H1 (cell line): Measurements from ENCODE around the gene MATR3. TPM values are rescaled to one million over a fixed set of nuclear protein-coding genes. Genes with fewer than 3 reads are reported as not detected.

Source experiments
- CTCF ChIA-PET: fragments of 300-600 bp; sonication (Branson Sonifier 250); formaldehyde crosslinking; loops from one replicate; lab custom pipeline; 2021; ENCODE audit not compliant: partially characterized antibody; lab: Charles Lee
- POLR2A ChIA-PET: fragments of 300-600 bp; sonication (Branson Sonifier 250); formaldehyde crosslinking; loops from one replicate; lab custom pipeline; 2021; ENCODE audit warnings: inconsistent platforms; ENCODE audit not compliant: partially characterized antibody; lab: Charles Lee
- DNase-seq, 2 experiments: peaks; one replicate each; pipeline versions ENCODE4 v3.0.0 to v3.0.0-alpha.2; 2010 to 2022; ENCODE audit warnings: low spot score in 2 of 2, low read depth in 1 of 2, mixed read lengths in 1 of 2
- FAIRE-seq: peaks from 2 replicates; lab custom pipeline; 2011; peaks lifted over from hg19 to GRCh38; lab: Jason Lieb, UNC
- H2AFZ ChIP-seq: 2 replicates; pipeline ENCODE4 v1.8.1; 2012; ENCODE audit warnings: low read length, inconsistent platforms
- H2AK5ac ChIP-seq: 2 replicates; pipeline ENCODE4 v1.6.1; 2013; ENCODE audit warnings: low read depth, low read length
- H2BK120ac ChIP-seq: replicated peaks from 2 replicates; pipeline ENCODE3; 2013; ENCODE audit warnings: low read depth, low read length, inconsistent platforms
- H2BK12ac ChIP-seq: 2 replicates; pipeline ENCODE4 v1.6.1; 2013; ENCODE audit warnings: low read depth, low read length
- H2BK15ac ChIP-seq: 2 replicates; pipeline ENCODE4 v1.6.1; 2013; ENCODE audit warnings: low read length
- H2BK20ac ChIP-seq: 2 replicates; pipeline ENCODE4 v1.6.1; 2013; ENCODE audit warnings: low read length
- H2BK5ac ChIP-seq: 2 replicates; pipeline ENCODE4 v1.6.1; 2013; ENCODE audit warnings: low read depth, low read length
- H3K14ac ChIP-seq: 2 replicates; pipeline ENCODE4 v1.6.1; 2013; ENCODE audit warnings: inconsistent platforms; ENCODE audit not compliant: insufficient read length
- H3K18ac ChIP-seq: 2 replicates; pipeline ENCODE4 v1.6.1; 2013; ENCODE audit warnings: low read length; ENCODE audit errors: extremely low read depth
- H3K23ac ChIP-seq: 2 replicates; pipeline ENCODE4 v1.6.1; 2013; ENCODE audit warnings: inconsistent platforms; ENCODE audit not compliant: insufficient read length
- H3K23me2 ChIP-seq: 2 replicates; pipeline ENCODE4 v1.6.1; 2013; ENCODE audit warnings: low read depth, low read length
- H3K27ac ChIP-seq: 2 replicates; pipeline ENCODE4 v1.6.1; 2011; ENCODE audit warnings: low read depth, low read length, inconsistent platforms
- H3K27me3 ChIP-seq, 4 experiments: replicated peaks in 1 of 4; 1 replicate in 1 of 4; 2 replicates in 3 of 4; pipeline versions ENCODE4 v1.6.1 to v1.8.1; 2011 to 2013; ENCODE audit warnings: low read length in 3 of 4, mild to moderate bottlenecking in 3 of 4, inconsistent platforms in 2 of 4, mixed read lengths in 2 of 4, moderate library complexity in 1 of 4; ENCODE audit not compliant: control insufficient read depth in 3 of 4, insufficient read depth in 3 of 4; ENCODE audit errors: extremely low read depth in 1 of 4
- H3K36me3 ChIP-seq, 4 experiments: 2 replicates each; pipeline versions ENCODE4 v1.6.1 to v1.8.1; 2011 to 2013; ENCODE audit warnings: mild to moderate bottlenecking in 4 of 4, low read length in 3 of 4, moderate library complexity in 2 of 4, control low read depth in 1 of 4, inconsistent platforms in 1 of 4; ENCODE audit not compliant: insufficient read depth in 4 of 4, control insufficient read depth in 2 of 4
- H3K4ac ChIP-seq: replicated peaks from 2 replicates; pipeline ENCODE3; 2013; ENCODE audit warnings: low read length, low read depth, mixed read lengths, inconsistent platforms; ENCODE audit not compliant: insufficient read length
- H3K4me1 ChIP-seq, 4 experiments: replicated peaks in 1 of 4; 1 replicate in 1 of 4; 2 replicates in 3 of 4; pipeline versions ENCODE4 v1.6.1 to v1.8.1; 2011 to 2013; ENCODE audit warnings: low read length in 3 of 4, inconsistent platforms in 2 of 4, mixed read lengths in 1 of 4; ENCODE audit not compliant: insufficient read depth in 4 of 4, control insufficient read depth in 3 of 4
- H3K4me2 ChIP-seq, 2 experiments: 2 replicates each; pipeline versions ENCODE4 v1.6.1 to v1.8.1; 2011 to 2013; ENCODE audit warnings: low read depth in 2 of 2, low read length in 2 of 2, control low read depth in 1 of 2, inconsistent platforms in 1 of 2, mild to moderate bottlenecking in 1 of 2; ENCODE audit not compliant: insufficient read depth in 1 of 2
- H3K4me3 ChIP-seq, 4 experiments: fragments of 200-600, 300-600 bp in 1 of 4; sonication (generic), shearing (Covaris generic), sonication (Bioruptor Twin) in 1 of 4; 2 replicates each; pipeline versions ENCODE4 v1.5.1 to v1.8.1; 2011 to 2016; ENCODE audit warnings: low read length in 4 of 4, low read depth in 3 of 4, control low read depth in 2 of 4, inconsistent platforms in 2 of 4, mild to moderate bottlenecking in 2 of 4, mixed read lengths in 1 of 4, moderate library complexity in 1 of 4; ENCODE audit not compliant: insufficient read depth in 2 of 4; ENCODE audit errors: extremely low read depth in 1 of 4
- H3K56ac ChIP-seq: replicated peaks from 2 replicates; pipeline ENCODE3; 2013; ENCODE audit warnings: low read depth, mild to moderate bottlenecking, mixed read lengths, low read length, inconsistent platforms; ENCODE audit not compliant: insufficient read length
- H3K79me1 ChIP-seq: 2 replicates; pipeline ENCODE4 v1.6.1; 2013; ENCODE audit warnings: low read depth, low read length, control low read depth
- H3K79me2 ChIP-seq, 2 experiments: 2 replicates each; pipeline versions ENCODE4 v1.6.1 to v1.8.1; 2012 to 2013; ENCODE audit warnings: low read length in 2 of 2, mild to moderate bottlenecking in 2 of 2, inconsistent platforms in 1 of 2; ENCODE audit not compliant: insufficient read depth in 2 of 2, control insufficient read depth in 1 of 2
- H3K9ac ChIP-seq, 4 experiments: replicated peaks in 1 of 4; 1 replicate in 1 of 4; 2 replicates in 3 of 4; pipeline versions ENCODE4 v1.6.1 to v1.8.1; 2011 to 2013; ENCODE audit warnings: low read depth in 3 of 4, low read length in 3 of 4, control low read depth in 2 of 4, mild to moderate bottlenecking in 2 of 4, moderate library complexity in 2 of 4, inconsistent platforms in 1 of 4; ENCODE audit errors: extremely low read depth in 1 of 4
- H3K9me3 ChIP-seq, 2 experiments: 2 replicates each; pipeline versions ENCODE4 v1.6.1 to v1.8.1; 2012 to 2013; ENCODE audit warnings: mild to moderate bottlenecking in 2 of 2, moderate library complexity in 2 of 2, control low read depth in 1 of 2, inconsistent platforms in 1 of 2, low read depth in 1 of 2, low read length in 1 of 2, mixed read lengths in 1 of 2; ENCODE audit not compliant: insufficient read depth in 2 of 2
- H4K20me1 ChIP-seq, 2 experiments: replicated peaks in 1 of 2; 2 replicates each; pipeline versions ENCODE3 to v1.8.1; 2011 to 2013; ENCODE audit warnings: inconsistent platforms in 2 of 2, low read length in 2 of 2, mild to moderate bottlenecking in 1 of 2; ENCODE audit not compliant: insufficient read depth in 2 of 2, control insufficient read depth in 1 of 2
- H4K5ac ChIP-seq: 2 replicates; pipeline ENCODE4 v1.6.1; 2013; ENCODE audit warnings: low read length, low read depth, mixed read lengths, inconsistent platforms; ENCODE audit not compliant: insufficient read length
- H4K8ac ChIP-seq: 2 replicates; pipeline ENCODE4 v1.8.0; 2013; ENCODE audit warnings: mild to moderate bottlenecking, moderate library complexity, low read length, inconsistent platforms; ENCODE audit not compliant: insufficient read depth; ENCODE audit errors: extremely low read depth
- H4K91ac ChIP-seq: replicated peaks from 2 replicates; pipeline ENCODE3; 2013; ENCODE audit warnings: low read length, mixed read lengths, inconsistent platforms; ENCODE audit not compliant: insufficient read length
- CHD1 ChIP-seq: IDR thresholded peaks from 2 replicates; pipeline ENCODE4 v1.6.1; 2012; ENCODE audit warnings: low read depth, low read length, improper control_type of control experiment
- GTF2F1 ChIP-seq: IDR thresholded peaks from 2 replicates; pipeline ENCODE4 v1.6.1; 2012; ENCODE audit warnings: low read depth, low read length, improper control_type of control experiment, borderline replicate concordance
- JUN ChIP-seq: IDR thresholded peaks from 2 replicates; pipeline ENCODE4 v1.6.1; 2011; ENCODE audit warnings: low read depth, mild to moderate bottlenecking, improper control_type of control experiment, low read length
- KDM5A ChIP-seq: fragments of 200-600 bp; IDR thresholded peaks from 2 replicates; pipeline ENCODE4 v1.7.1; 2012; ENCODE audit warnings: mild to moderate bottlenecking, low read length, inconsistent platforms, mixed read lengths
- MAFK ChIP-seq: IDR thresholded peaks from 2 replicates; pipeline ENCODE4 v1.6.1; 2012; ENCODE audit warnings: low read depth, mild to moderate bottlenecking, improper control_type of control experiment, low read length
- RBBP5 ChIP-seq: IDR thresholded peaks from 2 replicates; pipeline ENCODE4 v1.7.1; 2012; ENCODE audit warnings: low read depth, mild to moderate bottlenecking, inconsistent platforms, low read length, moderate library complexity, borderline replicate concordance
- SIN3A ChIP-seq, 2 experiments: IDR thresholded peaks in 1 of 2; conservative IDR thresholded peaks in 1 of 2; 2 replicates each; pipeline ENCODE4 v1.6.1; 2011 to 2012; ENCODE audit warnings: low read length in 2 of 2, improper control_type of control experiment in 1 of 2, low read depth in 1 of 2, mild to moderate bottlenecking in 1 of 2
- SP4 ChIP-seq: IDR thresholded peaks from 2 replicates; pipeline ENCODE4 v1.6.1; 2012; ENCODE audit warnings: low read length, inconsistent platforms
- whole genome bisulfite sequencing, 2 experiments: shearing (Covaris generic) in 1 of 2; methylation state at CpG; one replicate each; pipeline versions ENCODE4 v1.1.6 to v1.1.7; 2013 to 2015; ENCODE audit warnings: low lambda C conversion rate in 2 of 2, mixed read lengths in 2 of 2, inconsistent platforms in 1 of 2, low coverage in 1 of 2, missing lambda C conversion rate in 1 of 2; ENCODE audit not compliant: insufficient replicate concordance in 2 of 2, insufficient coverage in 1 of 2, insufficient read length in 1 of 2; ENCODE audit errors: extremely low coverage in 1 of 2, missing lambda C conversion rate in 1 of 2; 5-methylcytosine and 5-hydroxymethylcytosine counted together
- polyA plus RNA-seq, 7 experiments: library from polyadenylated mRNA; depleted of rRNA in 3 of 7; stranded (reverse) in 5 of 7; unstranded in 2 of 7; fragments of >200 nt in 5 of 7; fragments of 200-250 nt in 2 of 7; gene quantifications; 1 replicate in 5 of 7; 2 replicates in 1 of 7; 4 replicates in 1 of 7; pipeline versions ENCODE4 v1.2.1 to v1.2.3, GENCODE V29; 2011 to 2013; ENCODE audit warnings: missing spikeins in 2 of 7, mixed read lengths in 2 of 7
- total RNA-seq: library from RNA; stranded (reverse); fragmentation: NEBNext Ultra II Directional; extraction: Animal tissue kit (Norgen Biotek cat#: 25700); gene quantifications from 2 replicates; pipeline ENCODE4 v1.2.1, GENCODE V29; 2021
- TF ChIP-seq, protein P1 (sequence below), 3 experiments: IDR thresholded peaks; 1 replicate in 2 of 3; 2 replicates in 1 of 3; pipeline versions ENCODE4 v1.5.1 to v1.6.1; 2011; ENCODE audit warnings: low read length in 3 of 3, mild to moderate bottlenecking in 3 of 3, inconsistent platforms in 2 of 3, low read depth in 1 of 3, moderate library complexity in 1 of 3; ENCODE audit not compliant: insufficient read depth in 1 of 3; ENCODE audit errors: control extremely low read depth in 1 of 3

MATR3 gene
- total and polyA plus RNA-seq, 2 of the 8 experiments (the other 6 are each of a cell fraction or from before 2014, with no cell fraction given), result 116 to 389 TPM

GRCh38 chr5:139371482-139372435, 78.2 kb downstream of the MATR3 start:
- Histone ChIP-seq H4K20me1 (peaks cover 0 to 3% of the 10 kb centered on the region in 2 experiments), H4K8ac (no peak overlapping the region), H2BK5ac (no peak overlapping the region), H3K4ac (no peak overlapping the region), H2AFZ (no peak overlapping the region), H3K23ac (no peak overlapping the region), H2BK12ac (no peak overlapping the region), H3K23me2 (no peaks in the 10 kb centered on the region), H4K91ac (no peak overlapping the region), H3K4me2 (no peak overlapping the region), H3K18ac (no peak overlapping the region), H4K5ac (no peak overlapping the region), H3K4me1 (no peaks in the 10 kb centered on the region), H3K4me3 (no peak overlapping the region), H3K56ac (no peak overlapping the region), H3K27ac (no peak overlapping the region), H3K79me2 (no peaks in the 10 kb centered on the region), H2AK5ac (no peak overlapping the region), H3K9me3 (no peaks in the 10 kb centered on the region), H2BK20ac (no peak overlapping the region), H3K27me3 (no peaks in the 10 kb centered on the region), H3K9ac (no peak overlapping the region), H2BK120ac (no peak overlapping the region), H3K36me3 (peaks cover 2 to 44% (median 23%) of the 10 kb centered on the region in 4 experiments; a peak in 7 of 8 replicates), H3K79me1 (peaks cover 2% of the 10 kb centered on the region; the same call in 1 of the 2 replicates), H3K14ac (no peak overlapping the region), H2BK15ac (no peak overlapping the region)
- ChIA-PET POLR2A (interaction anchor here (0.6 to 3.9 kb wide), 6 partner anchors 9 to 197 kb away, joined by 3 to 16 read pairs (median 4); partner anchors contain the start of genes MATR3 and MZB1), CTCF (interaction anchor here (0.6 to 1.6 kb wide), 8 partner anchors 15 to 301 kb away, joined by 3 to 4 read pairs (median 3); no protein-coding TSS in a partner anchor)
- FAIRE-seq (no peak), DNase-seq (no peak)
- 88% methylated on average over 7 of the region's 7 CpGs; no CpG with 5 or more reads in 1 of the 2 experiments for WGBS, 2 experiments
- TF ChIP-seq CHD1 (no peak), RBBP5 (no peak), SIN3A (conservative IDR thresholded peaks at IDR 0.05 in 1 of 2, IDR thresholded peaks at IDR 0.05 in 1 of 2; ENCODE audit: low read depth in 1 of 2, low read length in 2 of 2) (no peak), GTF2F1 (no peak), JUN (no peak), KDM5A (no peak), SP4 (no peak), MAFK (no peak)
- TF ChIP-seq, protein P1, sequence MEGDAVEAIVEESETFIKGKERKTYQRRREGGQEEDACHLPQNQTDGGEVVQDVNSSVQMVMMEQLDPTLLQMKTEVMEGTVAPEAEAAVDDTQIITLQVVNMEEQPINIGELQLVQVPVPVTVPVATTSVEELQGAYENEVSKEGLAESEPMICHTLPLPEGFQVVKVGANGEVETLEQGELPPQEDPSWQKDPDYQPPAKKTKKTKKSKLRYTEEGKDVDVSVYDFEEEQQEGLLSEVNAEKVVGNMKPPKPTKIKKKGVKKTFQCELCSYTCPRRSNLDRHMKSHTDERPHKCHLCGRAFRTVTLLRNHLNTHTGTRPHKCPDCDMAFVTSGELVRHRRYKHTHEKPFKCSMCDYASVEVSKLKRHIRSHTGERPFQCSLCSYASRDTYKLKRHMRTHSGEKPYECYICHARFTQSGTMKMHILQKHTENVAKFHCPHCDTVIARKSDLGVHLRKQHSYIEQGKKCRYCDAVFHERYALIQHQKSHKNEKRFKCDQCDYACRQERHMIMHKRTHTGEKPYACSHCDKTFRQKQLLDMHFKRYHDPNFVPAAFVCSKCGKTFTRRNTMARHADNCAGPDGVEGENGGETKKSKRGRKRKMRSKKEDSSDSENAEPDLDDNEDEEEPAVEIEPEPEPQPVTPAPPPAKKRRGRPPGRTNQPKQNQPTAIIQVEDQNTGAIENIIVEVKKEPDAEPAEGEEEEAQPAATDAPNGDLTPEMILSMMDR (IDR thresholded peaks at IDR 0.05; ENCODE audit: control extremely low read depth in 1 of 3, insufficient read depth in 1 of 3, low read depth in 1 of 3, low read length in 3 of 3), result no peak
